ENCODE measurements around the gene PGGHG.
"Not testable (repeated sequence)": the region's sequence is repeated elsewhere in the genome, so short reads cannot be mapped to it uniquely, and the experiment has no call there.

The PGGHG gene

DNA sequence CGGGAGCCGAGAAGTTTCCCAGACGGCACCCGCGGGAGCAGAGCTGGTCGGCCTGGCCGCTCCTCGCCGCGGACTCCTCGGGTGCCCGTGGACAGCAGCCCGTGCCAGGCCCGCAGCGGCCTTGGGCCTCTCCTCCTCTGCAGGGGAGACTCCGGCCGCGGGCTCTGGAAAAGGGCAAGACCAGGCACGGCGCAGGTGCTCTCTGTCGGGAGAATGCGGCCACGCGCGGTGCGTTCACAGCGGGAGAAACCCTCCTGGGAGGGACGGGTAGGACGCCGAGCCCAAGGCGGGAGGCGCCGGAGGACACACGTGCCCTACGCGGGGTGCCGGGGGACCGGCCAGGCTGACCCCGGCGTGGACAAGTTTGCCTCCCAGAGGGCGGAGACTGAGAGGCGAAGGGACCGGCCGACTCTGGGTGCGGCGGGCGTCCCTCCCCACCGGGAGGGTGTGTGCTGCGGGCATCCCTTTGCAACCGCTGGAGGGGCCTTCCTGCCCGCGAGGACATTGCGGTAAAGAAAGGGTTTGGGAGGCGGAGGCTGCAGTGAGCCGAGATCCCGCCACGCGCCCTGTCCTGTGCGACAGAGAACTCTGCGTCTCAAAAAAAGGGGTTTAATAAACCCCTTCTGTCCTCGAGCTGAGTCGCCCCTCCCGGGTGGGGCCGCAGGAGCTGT, 27.2 kb downstream of the PGGHG start:
- peak; percentile 61 for DNase-seq

DNA sequence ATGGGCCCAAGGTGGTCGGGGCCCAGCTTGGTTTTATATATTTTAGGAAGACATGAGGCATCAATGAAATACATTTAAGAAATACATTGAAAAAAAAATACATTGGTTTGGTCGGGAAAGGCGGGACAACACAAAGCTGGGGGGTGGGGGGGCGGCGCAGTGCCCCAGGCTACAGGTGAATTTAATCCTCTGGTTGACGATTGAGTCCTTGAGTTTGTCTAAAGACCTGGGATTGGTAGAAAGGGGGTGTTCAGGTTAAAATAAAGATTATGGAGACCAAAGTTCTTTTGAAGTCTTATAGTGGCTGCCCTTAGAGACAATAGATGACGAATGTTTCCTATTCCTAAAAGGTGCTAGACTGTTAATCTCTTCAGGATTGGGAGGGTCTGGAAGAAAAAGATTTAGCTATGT, 28.0 kb downstream of the PGGHG start:
- peak; percentile 23 for DNase-seq

DNA sequence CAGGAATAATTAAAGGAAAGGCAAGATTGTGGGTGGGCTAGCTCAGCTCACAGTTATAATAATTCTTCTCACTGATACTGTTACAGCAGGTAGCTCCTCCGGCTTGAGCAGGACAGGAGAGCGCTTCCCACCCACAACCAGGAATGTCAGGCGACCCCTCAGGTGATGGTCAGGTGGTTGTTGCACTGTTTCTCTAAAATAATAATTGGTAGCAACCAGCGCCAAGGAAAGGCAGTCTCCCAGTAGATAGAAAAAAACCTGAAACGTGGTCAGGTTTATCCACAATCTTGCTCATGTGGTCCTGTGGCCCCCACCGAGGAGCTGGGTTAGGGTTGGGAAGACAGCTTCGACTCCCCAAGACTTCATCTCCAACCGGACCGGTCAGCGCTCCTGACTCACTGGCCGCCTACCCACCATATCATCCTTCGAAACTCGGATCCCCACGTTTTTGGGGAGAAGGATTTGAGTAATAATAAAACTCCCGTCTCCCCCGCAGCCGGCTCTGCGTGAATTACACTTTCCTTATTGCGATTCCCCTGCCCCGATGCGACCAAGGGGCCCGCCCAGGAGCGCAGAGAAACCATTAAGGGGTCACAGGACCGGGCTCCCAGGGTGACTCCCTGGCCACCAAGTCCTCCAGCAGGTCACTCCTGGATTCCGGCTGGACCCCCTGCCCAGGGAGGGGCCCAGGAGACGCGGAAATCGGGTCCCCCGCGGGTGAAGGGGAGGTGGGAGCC, 28.9 kb downstream of the PGGHG start:
- DNase-seq = peak; percentile 50

DNA sequence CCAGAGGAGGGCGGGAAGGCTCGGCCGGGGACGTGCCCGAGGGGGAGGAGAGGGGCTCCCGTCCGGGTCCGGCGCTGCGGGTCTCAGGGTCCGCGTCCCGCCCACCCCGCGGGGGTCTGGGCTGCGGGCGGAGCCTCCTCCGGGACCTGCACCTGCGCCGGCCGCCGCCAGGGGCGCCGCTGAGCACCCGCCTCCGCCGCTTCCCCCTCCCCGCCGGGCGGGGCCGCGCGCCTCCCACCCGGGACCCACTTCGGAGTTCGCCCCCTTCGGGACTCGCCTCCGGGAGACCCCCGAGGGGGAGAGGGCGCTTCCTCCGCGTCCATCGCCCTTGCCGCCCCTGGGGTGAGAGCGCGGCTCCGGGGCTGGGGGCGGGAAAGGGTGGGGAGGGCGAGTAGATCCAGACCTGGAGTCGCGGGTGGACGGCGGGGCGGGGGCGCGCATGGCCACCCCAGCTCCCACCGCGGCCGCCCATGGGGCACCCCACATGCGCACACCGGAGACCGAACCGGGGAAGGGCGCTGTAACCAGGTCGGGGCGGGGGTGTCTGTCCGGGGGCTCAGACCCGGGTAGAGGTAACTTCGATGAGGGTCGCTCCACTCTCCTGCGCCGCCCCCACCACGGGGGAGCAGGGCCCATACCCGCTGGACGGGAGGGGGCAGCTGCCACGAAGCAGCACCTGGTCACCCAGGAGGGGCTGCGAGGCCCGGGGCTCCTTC, 29.6 kb downstream of the PGGHG start:
- not testable (repeated sequence) for DNase-seq

DNA sequence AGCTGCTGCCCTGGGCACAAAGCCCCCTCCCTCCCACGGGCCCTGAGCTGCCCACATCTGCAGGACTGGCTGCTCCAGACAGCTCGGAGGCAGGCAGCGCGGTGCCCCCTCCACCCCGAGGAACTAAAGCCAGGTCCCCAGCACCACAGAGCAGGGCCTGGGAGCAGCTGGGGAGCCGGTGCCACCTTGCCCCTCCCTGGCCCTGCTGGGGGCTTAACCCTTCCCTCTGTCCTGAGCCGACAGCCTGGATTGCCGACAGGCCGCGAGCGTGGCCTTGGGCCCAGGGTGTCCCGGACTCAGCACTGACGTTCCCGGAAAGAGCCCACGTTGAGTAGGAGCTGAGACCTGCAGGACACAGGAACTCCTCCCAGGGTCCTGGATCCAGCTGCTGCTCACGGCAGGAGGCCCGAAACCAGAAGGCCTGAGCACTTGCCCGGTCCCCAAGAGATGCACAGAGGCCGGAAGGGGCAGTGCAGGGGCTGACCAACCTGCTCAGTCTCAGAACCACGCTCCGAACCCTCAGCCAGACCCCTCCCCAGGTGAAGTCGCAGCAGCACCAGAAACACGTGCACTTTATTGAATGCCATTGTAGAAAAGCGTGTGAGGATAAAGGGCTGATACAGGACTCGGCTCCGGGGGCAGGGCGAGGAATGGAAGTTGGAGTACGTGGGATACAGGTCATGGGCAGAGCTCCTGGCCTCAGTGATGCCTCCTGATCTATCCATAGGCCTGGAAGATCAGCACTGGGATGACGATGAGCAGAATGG, 30.4 kb downstream of the PGGHG start:
- DNase-seq = peak; percentile 57

DNA sequence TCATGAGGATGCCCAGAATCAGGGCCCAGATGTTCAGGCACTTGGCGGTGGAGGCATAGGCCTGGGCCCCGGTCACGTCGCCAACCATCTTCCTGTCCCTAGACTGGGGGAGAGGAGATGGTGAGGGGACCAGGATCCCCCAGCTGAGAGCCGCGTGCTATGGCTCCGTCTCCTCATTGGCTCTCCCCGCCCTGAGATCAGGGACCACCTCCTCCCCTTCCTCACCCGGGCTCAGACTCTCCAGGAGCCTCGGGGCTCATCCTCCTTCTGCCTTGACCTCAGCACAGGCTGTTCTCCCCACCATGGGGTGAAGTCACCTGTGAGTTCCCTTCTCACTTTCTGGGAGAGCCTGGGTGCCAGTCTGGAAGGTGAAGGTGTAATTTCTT, 31.0 kb downstream of the PGGHG start:
- DNase-seq = peak; percentile 9

DNA sequence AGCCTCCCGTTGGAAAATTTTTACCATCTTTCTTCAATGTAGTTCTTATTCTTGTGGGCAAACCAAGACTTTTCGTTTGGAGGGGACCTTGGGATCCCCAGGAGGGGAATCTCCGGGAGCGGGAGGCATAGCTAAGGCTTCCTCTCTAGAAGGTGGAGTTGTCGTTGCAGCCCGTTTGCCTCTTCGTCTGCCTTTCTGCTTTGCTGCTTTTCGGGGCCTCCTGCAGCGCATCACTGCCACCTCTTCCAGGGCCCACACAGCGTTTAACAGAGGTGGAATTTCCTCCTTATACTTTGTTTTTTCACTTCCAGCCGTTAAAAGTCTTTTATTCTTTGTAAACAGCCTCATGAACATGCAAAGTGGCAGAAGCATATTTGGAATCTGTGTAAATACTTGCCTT, 35.2 kb downstream of the PGGHG start:
- DNase-seq = peak; percentile 37

DNA sequence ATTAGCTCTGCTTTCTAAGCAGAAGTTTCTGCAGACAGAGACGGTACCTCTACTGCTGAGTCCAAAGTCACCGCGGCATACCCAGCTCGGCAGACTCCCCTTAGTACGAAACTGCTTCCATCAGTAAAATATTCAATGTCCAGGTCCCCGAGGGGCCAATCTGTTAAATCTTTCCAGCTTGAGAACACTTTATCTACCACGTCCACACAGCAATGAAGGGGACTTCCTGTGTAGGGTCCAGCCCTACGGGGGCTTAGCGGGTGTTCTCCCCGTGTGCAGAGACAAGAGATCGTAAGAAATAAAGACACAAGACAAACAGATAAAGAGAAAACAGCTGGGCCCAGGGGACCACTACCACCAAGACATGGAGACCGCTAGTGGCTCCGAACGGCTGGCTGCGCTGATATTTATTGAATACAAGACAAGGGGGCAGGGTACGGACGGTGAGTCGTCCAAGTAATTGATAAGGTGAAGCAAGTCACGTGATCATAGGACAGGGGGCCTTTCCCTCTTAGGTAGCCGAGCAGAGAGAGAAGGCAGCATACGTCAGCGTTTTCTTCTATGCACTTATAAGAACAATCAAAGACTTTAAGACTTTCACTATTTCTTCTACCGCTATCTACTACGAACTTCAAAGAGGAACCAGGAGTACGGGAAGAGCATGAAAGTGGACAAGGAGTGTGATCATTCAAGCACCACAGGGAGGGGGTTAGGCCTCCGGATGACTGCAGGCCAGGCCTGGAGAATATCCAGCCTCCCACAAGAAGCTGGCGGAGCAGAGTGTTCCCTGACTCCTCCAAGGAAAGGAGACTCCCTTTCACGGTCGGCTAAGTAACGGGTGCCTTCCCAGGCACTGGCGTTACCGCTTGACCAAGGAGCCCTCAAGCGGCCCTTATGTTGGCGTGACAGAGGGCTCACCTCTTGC, 35.9 kb downstream of the PGGHG start:
- peak; percentile 38 for DNase-seq

DNA sequence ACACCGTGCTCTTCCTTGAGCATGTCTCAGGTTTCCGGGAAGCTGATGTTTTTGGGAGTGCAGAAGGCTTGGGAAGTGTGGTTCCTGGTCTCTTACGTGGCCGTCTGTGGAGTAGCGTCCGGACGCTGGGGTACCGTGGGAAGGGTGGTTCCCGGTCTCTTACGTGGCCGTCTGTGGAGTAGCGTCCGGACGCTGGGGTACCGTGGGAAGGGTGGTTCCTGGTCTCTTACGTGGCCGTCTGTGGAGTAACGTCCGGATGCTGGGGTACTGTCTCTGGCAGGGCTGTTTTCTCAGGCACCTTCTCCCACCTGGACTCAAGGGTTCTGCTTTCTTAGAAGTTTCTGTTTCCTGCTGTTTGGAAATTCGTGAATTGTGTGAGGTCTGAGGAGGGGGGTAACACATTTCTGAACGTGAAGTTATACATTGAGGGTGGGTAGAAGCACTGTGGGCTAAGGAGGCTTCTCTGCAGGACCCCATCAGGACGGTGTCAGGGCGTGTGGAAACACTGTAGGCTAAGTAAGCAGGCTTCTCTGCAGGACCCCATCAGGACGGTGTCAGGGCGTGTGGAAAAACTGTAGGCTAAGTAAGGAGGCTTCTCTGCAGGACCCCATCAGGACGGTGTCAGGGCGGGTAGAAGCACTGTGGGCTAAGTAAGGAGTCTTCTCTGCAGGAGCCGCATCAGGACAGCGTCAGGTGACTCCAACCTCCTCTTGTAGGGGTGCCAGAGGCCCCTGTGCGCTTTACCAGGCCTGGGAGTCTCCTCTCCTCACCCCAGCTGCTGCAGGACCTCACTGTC, 37.1 kb downstream of the PGGHG start:
- peak; percentile 43 for DNase-seq

DNA sequence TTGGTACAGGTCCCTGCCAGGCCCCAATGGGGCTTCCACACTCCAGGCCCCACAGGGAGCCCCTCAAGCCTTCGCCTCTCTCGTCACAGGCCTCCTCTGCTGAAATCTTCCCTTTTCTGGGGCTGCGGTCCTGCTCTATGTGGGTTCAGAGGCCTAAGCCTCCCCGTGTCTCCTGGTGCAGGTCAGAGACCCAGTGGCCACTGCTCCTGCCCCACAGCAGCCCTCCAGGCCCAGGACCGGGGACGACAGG, 37.6 kb downstream of the PGGHG start:
- no peak for DNase-seq

DNA sequence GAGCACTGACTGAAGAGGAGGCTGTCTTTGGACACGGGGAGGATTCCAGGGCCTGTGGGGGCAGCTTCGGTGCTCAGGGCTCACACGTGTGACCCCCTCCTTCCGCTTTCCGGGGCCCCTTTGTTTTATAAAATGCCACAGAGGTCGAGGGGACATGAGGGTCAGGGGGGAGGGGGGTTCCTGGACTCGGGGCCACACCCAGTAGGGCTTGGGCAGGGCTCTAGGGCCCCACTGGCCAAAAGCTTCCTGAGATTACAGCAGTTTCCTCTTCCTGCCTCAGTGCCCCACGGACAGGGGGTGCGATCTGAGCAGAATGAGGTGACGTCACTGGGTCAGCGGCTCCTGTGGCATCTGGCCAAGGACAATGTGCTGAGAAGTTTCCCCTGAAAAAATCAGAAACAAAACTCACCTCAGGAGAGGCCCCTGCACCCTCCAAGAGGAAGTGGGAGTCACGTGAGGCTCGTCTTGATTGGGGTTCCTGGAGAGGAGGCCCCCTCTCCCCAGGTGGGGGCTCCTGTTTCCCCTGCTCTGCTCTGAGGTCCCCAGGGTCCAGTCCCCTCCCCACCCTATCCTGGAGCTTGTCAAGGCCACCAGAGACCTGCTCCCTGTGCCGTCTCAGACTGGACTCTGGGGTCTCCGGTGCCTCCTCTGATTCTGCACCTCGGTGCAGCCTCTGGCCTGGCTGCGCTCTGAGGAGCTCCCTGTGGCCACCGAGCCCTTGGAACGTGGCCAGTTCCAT, 38.1 kb downstream of the PGGHG start:
- DNase-seq = peak; percentile 37

DNA sequence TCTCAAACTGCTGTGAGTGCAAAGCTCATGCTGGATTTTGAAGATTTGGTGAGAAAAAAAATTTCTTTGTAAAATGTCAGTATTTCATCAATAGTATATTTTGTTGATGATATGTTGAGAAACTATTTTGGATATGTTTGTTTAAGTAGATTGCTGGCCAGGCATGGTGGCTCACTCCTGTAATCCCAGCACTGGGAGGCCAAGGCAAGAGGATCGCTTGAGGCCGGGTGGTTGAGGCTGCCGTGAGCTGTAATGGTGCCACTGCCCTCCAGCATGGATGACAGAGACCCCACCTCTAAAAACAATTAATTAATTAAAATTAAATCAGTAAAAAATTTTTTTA, 38.6 kb downstream of the PGGHG start:
- DNase-seq = peak; percentile 7

DNA sequence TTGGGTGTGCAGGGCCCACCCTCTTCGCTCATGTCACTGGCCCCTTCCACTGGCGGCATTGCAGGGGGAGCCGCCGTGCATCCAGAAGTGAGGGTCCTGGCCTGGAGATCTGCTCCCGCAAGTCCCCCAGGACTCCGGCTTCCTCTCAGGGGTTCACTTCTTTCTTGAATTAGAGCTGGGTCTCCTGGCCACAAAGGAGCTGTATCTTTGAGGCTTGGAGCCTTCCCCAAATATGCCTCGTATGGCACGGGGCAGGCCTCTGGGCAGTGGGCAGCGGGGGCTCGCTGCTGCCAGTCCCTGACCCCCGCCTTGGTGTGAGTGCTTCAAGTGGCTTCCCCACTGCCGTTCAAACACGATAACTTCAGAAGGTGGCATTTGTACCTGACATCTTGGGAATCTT, 39.1 kb downstream of the PGGHG start:
- DNase-seq = peak; percentile 35

DNA sequence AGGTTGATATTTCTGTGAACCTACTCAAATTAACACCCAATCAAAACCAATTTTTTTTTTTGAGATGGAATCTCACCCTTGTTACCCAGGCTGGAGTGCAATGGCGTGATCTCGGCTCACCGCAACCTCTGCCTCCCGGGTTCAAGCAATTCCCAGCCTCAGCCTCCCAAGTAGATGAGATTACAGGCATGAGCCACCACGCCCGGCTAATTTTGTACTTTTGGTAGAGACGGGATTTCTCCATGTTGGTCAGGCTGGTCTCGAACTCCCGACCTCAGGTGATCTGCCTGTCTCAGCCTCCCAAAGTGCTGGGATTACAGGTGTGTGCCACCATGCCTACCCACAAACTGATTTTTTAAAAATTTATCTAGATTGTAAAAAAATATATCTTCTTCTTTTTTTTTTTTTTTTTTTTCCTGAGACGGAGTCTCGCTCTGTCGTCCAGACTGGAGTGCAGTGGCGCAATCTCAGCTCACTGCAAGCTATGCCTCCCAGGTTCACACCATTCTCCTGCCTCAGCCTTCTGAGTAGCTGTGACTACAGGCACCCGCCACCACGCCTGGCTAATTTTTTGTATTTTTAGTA, 39.7 kb downstream of the PGGHG start:
- peak; percentile 4 for DNase-seq

DNA sequence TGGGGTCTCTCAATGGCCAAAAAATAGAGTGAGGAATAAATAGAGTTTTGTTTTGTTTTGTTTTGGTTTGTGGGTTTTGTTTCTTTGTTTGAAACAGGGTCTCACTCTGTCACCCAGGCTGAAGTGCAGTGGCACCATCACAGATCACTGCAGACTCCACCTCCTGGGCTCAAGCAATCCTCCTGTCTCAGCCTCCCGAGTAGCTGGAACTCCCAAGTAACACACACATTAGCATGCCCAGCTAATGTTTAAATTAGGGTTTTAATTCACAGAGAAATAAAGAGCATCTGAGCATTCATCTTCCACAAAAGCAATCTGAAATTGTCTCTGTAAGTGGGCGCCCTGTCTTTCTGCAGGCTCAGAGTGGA, 40.9 kb downstream of the PGGHG start:
- DNase-seq = peak; percentile 8

DNA sequence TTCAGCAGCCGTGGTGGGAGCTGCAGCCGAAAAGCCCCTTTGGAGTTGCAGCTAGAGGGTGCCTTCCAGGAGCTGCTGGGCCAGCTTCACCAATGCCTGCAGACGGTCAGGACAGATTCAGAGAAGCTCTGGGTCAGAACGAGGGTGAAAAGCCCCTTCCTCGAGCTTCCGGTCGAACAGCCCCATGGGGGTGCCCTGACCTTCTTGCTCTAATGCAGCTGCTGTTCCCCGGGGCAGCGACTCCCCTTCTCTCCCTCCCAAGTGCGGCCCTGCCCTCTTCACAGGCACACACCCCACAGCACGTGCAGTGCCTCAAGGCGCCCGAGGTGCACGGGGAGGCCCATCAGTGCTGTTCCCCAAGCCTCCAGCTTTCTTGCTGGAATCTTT, 41.4 kb downstream of the PGGHG start:
- DNase-seq = peak; percentile 41

DNA sequence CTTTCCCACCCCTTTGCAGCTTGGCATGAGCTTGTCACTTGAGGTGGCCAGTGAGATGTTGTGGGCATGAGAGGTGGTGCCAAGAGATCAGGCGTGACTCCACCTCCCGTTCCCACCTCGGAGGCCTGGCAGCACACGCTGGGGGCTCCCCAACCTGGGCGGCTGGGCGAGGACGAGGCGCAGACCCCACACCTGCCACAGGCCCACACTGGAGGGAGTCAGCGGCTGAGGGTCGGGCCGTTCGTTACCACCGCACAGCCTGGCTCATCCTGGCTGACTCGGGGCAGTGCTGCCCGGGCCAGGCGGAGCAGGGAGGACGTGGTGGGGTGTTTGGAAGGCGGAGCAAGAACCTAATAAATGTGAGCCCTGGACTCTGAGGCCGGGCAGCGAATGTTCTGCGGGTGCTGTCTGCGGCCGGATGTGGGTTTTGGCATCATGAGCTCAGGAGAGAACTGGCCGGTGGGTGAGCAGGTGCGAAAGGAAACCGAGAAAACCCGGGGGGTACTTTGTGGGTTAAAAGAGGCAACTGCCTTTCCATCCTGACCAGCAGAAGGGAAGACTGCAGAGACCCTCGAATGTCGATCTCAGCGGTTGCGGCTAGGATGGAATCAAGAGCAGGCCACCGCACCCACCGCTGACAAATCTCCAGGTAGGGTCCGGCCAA, 41.9 kb downstream of the PGGHG start:
- peak; percentile 35 for DNase-seq

DNA sequence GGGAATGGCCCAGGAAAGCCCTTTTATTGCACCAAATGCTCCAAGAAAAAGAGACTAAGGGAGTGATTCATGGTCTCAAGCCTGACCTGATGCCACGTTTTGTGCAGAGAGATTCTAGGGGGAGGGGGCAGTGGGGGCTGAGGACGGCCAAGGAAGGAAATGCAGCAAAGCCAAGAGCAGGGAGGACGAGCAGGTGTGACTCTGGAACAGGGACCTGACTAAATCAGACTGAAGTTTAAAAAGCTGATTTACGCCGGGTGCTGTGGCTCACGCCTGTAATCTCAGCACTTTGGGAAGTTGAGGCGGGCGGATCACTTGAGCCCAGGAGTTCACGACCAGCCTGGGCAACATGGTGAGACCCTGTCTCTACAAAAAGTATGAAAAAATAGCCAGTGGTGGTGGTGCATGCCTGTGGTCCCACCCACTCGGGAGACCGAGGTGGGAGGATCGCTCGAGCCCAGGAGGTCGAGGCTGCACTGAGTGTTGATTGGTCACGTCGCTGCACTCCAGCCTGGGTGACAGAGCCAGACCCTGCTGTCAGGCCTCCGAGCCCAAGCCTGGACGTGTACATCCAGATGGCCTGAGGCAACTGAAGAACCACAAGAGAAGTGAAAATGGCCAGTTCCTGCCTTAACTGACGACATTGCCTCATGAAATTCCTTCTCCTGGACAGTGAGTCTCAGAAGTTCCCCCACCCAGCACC, 42.6 kb downstream of the PGGHG start:
- peak; percentile 53 for DNase-seq
